ENCODE measurements around the gene PARVA.

Gene PARVA

GRCh38 chr11:12404436-12404835 lies 27.1 kb downstream of the PARVA start:
- Histone ChIP-seq H3K9me2 (replicated peaks; ENCODE audit: control insufficient read depth, low read length) (no peaks in the 10 kb centered on the region), H3K4me1 (ENCODE audit: control insufficient read depth, low read length) (no peaks in the 10 kb centered on the region), H3K79me2 (ENCODE audit: control insufficient read depth, low read length) (no peaks in the 10 kb centered on the region), H3K4me3 (ENCODE audit: low read length) (no peak overlapping the region), H4K20me1 (ENCODE audit: control insufficient read depth, insufficient read depth, low read depth, low read length) (no peaks in the 10 kb centered on the region), H3K27me3 (ENCODE audit: control insufficient read depth, low read length) (no peaks in the 10 kb centered on the region), H3K4me2 (ENCODE audit: low read length) (no peak overlapping the region), H3K9me3 (ENCODE audit: control insufficient read depth, insufficient read depth, low read length) (no peaks in the 10 kb centered on the region), H3F3A (ENCODE audit: control insufficient read depth, insufficient read depth) (no peaks in the 10 kb centered on the region), H3K27ac (ENCODE audit: low read depth, low read length) (no peak overlapping the region), H3K36me3 (ENCODE audit: control insufficient read depth, low read length) (no peaks in the 10 kb centered on the region)
- TF ChIP-seq EZH2phosphoT487 (IDR thresholded peaks at IDR 0.05; ENCODE audit: borderline replicate concordance, low read length) (no peak), CTCF (IDR thresholded peaks at IDR 0.05; ENCODE audit: low read depth, low read length, poor library complexity, severe bottlenecking) (no peak)

GRCh38 chr11:12408156-12408770 lies 30.9 kb downstream of the PARVA start:
- TF ChIP-seq CTCF (IDR thresholded peaks at IDR 0.05; ENCODE audit: low read depth, low read length, poor library complexity, severe bottlenecking) (no peak), EZH2phosphoT487 (IDR thresholded peaks at IDR 0.05; ENCODE audit: borderline replicate concordance, low read length) (no peak)
- H3K79me2 ChIP-seq (ENCODE audit: control insufficient read depth, low read length), result no peaks in the 10 kb centered on the region
- no peaks in the 10 kb centered on the region for H3K36me3 ChIP-seq (ENCODE audit: control insufficient read depth, low read length)

GRCh38 chr11:12409621-12410005 lies 32.2 kb downstream of the PARVA start:
- H3K4me3 ChIP-seq (ENCODE audit: low read length), result no peak overlapping the region
- no peaks in the 10 kb centered on the region for H3K9me2 ChIP-seq (replicated peaks; ENCODE audit: control insufficient read depth, low read length)
- no peak overlapping the region for H3K27ac ChIP-seq (ENCODE audit: low read depth, low read length)
- no peaks in the 10 kb centered on the region for H3K27me3 ChIP-seq (ENCODE audit: control insufficient read depth, low read length)
- no peak overlapping the region for H3K4me2 ChIP-seq (ENCODE audit: low read length)
- no peaks in the 10 kb centered on the region for H3K4me1 ChIP-seq (ENCODE audit: control insufficient read depth, low read length)
- TF ChIP-seq CTCF (IDR thresholded peaks at IDR 0.05; ENCODE audit: low read depth, low read length, poor library complexity, severe bottlenecking), result no peak
- TF ChIP-seq EZH2phosphoT487 (IDR thresholded peaks at IDR 0.05; ENCODE audit: borderline replicate concordance, low read length), result no peak
- no peaks in the 10 kb centered on the region for H4K20me1 ChIP-seq (ENCODE audit: control insufficient read depth, insufficient read depth, low read depth, low read length)
- H3K9me3 ChIP-seq (ENCODE audit: control insufficient read depth, insufficient read depth, low read length), result no peaks in the 10 kb centered on the region
- H3F3A ChIP-seq (ENCODE audit: control insufficient read depth, insufficient read depth), result no peaks in the 10 kb centered on the region
- H3K79me2 ChIP-seq (ENCODE audit: control insufficient read depth, low read length), result no peaks in the 10 kb centered on the region
- no peaks in the 10 kb centered on the region for H3K36me3 ChIP-seq (ENCODE audit: control insufficient read depth, low read length)

More at GRCh38 chr11:12408156-12408770, 30.9 kb downstream of the PARVA start:
- Histone ChIP-seq H3K27me3 (ENCODE audit: control insufficient read depth, low read length) (no peaks in the 10 kb centered on the region), H4K20me1 (ENCODE audit: control insufficient read depth, insufficient read depth, low read depth, low read length) (no peaks in the 10 kb centered on the region), H3K4me2 (ENCODE audit: low read length) (no peak overlapping the region), H3K27ac (ENCODE audit: low read depth, low read length) (no peak overlapping the region), H3F3A (ENCODE audit: control insufficient read depth, insufficient read depth) (no peaks in the 10 kb centered on the region), H3K9me2 (replicated peaks; ENCODE audit: control insufficient read depth, low read length) (no peaks in the 10 kb centered on the region), H3K9me3 (ENCODE audit: control insufficient read depth, insufficient read depth, low read length) (no peaks in the 10 kb centered on the region), H3K4me3 (ENCODE audit: low read length) (no peak overlapping the region), H3K4me1 (ENCODE audit: control insufficient read depth, low read length) (no peaks in the 10 kb centered on the region)
